Thyroid gland (tissue), 4 donors: ENCODE data around the gene RMI2. TPM values are rescaled to one million over a fixed set of nuclear protein-coding genes. Genes with fewer than 3 reads are reported as not detected.

Experiments
- DNase-seq, 2 donors: peaks; one replicate each; pipeline ENCODE4 v3.0.0-alpha.2; 2019
- H3K27ac ChIP-seq, 3 donors: fragments of 200-600 bp; sonication (generic); 1 replicate in 2 of 3; 2 replicates in 1 of 3; pipeline ENCODE4 v1.5.1; 2016 to 2019; ENCODE audit warnings: mild to moderate bottlenecking in 1 of 3, moderate library complexity in 1 of 3
- H3K27me3 ChIP-seq: fragments of 200-600 bp; sonication (generic); one replicate; pipeline ENCODE4 v1.5.1; 2019
- H3K36me3 ChIP-seq, 2 donors: fragments of 200-600 bp; sonication (generic); one replicate each; pipeline ENCODE4 v1.5.1; 2016 to 2019
- H3K4me1 ChIP-seq, 2 donors: fragments of 200-600 bp; sonication (generic); one replicate each; pipeline ENCODE4 v1.5.1; 2017 to 2019
- H3K4me3 ChIP-seq, 3 donors: fragments of 200-600 bp; sonication (generic); replicated peaks in 1 of 3; 1 replicate in 2 of 3; 2 replicates in 1 of 3; pipeline ENCODE4 v1.5.1; 2016; ENCODE audit warnings: mild to moderate bottlenecking in 1 of 3
- H3K9me3 ChIP-seq: fragments of 200-600 bp; sonication (generic); one replicate; pipeline ENCODE4 v1.5.1; 2017
- POLR2A ChIP-seq, 2 donors: fragments of 450-650 bp; IDR thresholded peaks; one replicate each; pipeline ENCODE4 v1.6.1; 2017; ENCODE audit warnings: antibody characterized with exemption in 2 of 2, mild to moderate bottlenecking in 2 of 2, moderate library complexity in 1 of 2
- WGBS, 2 donors: methylation state at CpG; one replicate each; pipeline ENCODE4 v1.1.5; 2017; 5-methylcytosine and 5-hydroxymethylcytosine counted together
- intact Hi-C: fragments of 100-400 bp; cut with DNase I; formaldehyde crosslinking; loops from one replicate; pipeline ENCODE4 v1.15.1; 2023
- total RNA-seq, 4 donors: library from RNA; depleted of rRNA; stranded (reverse); fragments of >200 nt; gene quantifications; one replicate each; pipeline ENCODE4 v1.2.3, GENCODE V29; 2016
- TF ChIP-seq, protein P1 (sequence below), 6 experiments: fragments of 200-600 bp in 3 of 6; fragments of 450-650 bp in 3 of 6; sonication (generic) in 3 of 6; IDR thresholded peaks; one replicate each; pipeline ENCODE4 v1.5.1; 2016 to 2019; ENCODE audit warnings: antibody characterized with exemption in 6 of 6, mild to moderate bottlenecking in 2 of 6, inconsistent platforms in 1 of 6, moderate library complexity in 1 of 6

RMI2 gene
- total RNA-seq, 4 donors from 2014 or later, result 2.5 to 2.8 (median 2.6) TPM; not detected in 1

DNA sequence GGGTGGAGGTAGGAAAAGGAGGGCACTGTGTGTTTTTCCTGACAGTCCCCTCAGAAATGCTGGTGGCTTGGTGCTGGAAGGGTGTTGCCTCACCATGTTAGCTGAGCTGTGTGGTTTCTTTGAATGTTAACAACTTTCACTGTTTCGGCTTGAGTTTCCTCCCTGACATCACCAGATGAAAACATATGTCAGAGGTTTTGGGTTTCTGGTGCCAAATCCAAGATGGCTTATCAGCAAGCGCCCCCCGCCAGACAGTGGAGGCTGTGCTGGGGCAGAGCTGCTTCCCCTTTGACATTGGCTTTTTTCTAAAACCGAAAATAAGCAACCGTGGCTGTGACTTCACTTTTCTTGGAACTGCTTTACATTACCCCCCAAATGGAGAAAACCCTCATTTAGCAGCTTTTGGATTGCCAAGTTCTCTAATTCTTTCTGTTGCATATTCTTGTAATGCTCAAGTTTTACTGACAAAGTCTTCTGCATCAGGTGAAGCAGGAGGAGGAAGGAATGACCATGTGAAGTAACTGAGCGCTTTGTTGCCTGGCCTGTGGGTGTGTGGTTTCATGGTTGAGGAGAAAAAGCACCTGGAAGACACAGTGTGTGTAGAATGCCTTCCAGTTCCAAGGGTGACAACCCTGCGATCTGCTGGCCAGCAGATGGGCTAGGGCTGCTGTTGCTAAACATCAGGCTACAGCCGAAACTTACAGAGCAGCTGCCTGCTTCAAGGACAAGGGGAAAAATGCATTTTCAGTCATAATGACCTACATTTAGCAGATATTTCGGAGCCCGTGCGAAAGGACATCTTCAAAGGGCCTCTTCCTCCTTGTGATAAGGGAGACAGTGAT is 9.7 kb downstream of the RMI2 start:
- H3K27ac ChIP-seq, result no peak overlapping the region
- H3K9me3 ChIP-seq, result no peaks in the 10 kb centered on the region
- TF ChIP-seq POLR2A (IDR thresholded peaks at IDR 0.05), result no peak
- TF ChIP-seq, protein P1, sequence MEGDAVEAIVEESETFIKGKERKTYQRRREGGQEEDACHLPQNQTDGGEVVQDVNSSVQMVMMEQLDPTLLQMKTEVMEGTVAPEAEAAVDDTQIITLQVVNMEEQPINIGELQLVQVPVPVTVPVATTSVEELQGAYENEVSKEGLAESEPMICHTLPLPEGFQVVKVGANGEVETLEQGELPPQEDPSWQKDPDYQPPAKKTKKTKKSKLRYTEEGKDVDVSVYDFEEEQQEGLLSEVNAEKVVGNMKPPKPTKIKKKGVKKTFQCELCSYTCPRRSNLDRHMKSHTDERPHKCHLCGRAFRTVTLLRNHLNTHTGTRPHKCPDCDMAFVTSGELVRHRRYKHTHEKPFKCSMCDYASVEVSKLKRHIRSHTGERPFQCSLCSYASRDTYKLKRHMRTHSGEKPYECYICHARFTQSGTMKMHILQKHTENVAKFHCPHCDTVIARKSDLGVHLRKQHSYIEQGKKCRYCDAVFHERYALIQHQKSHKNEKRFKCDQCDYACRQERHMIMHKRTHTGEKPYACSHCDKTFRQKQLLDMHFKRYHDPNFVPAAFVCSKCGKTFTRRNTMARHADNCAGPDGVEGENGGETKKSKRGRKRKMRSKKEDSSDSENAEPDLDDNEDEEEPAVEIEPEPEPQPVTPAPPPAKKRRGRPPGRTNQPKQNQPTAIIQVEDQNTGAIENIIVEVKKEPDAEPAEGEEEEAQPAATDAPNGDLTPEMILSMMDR (IDR thresholded peaks at IDR 0.05), result no peak
- WGBS, 2 donors, result 84 to 90% methylated on average over 11 of the region's 11 CpGs
- no peaks in the 10 kb centered on the region for H3K36me3 ChIP-seq
- H3K27me3 ChIP-seq, result no peaks in the 10 kb centered on the region
- intact Hi-C loops, result loop anchor here (5.0 kb wide), 1 partner anchor 388 kb away; no protein-coding TSS in a partner anchor
- no peak for DNase-seq
- peaks cover 3 to 20% of the 10 kb centered on the region in 2 donors for H3K4me1 ChIP-seq
- H3K4me3 ChIP-seq, result no peak overlapping the region

DNA sequence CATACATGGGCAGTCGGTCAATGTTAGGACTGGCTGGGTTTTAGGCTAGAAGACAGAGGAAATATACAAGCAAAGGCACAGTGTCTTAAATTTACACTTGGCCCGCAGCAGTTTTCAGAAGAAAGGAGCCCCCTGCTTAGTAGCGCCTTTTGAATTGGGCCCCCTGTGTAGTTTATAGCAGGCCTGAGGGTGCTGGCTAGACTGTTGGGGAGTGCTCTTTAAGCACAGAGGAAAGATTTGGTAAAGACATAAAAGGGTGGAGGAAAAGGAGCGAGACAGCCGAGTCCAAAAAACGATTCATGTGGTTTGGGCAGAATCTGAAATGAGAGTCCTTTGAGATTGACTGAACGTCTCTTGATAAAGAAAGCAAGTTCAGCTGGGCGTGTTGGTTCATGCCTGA is 10.6 kb downstream of the RMI2 start:
- WGBS, 2 donors, result 80 to 85% methylated on average over 8 of the region's 8 CpGs
- intact Hi-C loops, result loop anchor here (5.0 kb wide), 1 partner anchor 389 kb away; no protein-coding TSS in a partner anchor
- no peak overlapping the region for H3K27ac ChIP-seq
- H3K4me1 ChIP-seq, result peaks cover 0 to 16% of the 10 kb centered on the region in 2 donors
- DNase-seq, result no peak
- H3K9me3 ChIP-seq, result no peaks in the 10 kb centered on the region
- no peaks in the 10 kb centered on the region for H3K36me3 ChIP-seq
- H3K4me3 ChIP-seq, result no peak overlapping the region
- H3K27me3 ChIP-seq, result no peaks in the 10 kb centered on the region
- TF ChIP-seq, protein P1 (IDR thresholded peaks at IDR 0.05), result no peak
- TF ChIP-seq POLR2A (IDR thresholded peaks at IDR 0.05), result no peak

DNA sequence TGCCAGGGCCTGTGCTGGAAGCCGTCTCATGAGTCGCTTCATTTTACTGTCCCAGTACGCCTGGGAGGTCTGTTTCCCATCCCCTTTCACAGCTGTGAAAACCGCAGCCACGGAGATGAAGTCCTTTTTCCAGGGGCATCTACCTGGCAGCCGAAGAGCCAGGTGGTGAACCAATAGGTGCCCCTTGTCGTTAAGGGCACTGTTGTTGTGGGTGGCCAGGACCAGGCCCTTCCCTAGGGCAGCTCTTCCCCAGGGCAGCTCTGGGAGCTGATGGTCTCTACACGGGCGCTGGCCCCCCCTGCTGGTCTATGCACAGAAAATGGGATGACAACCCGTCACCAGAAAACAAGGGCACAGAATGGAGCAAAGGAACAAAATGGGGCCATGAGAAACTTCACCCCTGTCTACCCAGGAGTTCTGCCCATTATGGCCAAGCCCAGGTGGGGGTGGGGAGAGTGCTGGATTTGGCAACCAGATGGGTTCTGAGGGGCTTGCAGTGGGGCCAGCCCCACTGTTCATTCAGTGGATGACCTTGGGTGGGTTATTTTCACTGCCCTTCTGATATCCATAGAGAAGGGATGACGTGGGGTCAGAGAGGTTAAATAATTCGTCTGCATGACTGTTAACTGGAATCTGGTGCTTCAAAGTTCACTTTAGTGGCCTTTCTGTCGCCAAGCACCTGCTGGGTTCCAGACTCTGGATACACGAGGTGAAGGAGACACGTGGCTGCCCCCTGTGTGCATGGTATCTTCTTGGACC is 11.5 kb downstream of the RMI2 start:
- DNase-seq, result peak; percentile 71 to 78
- Histone ChIP-seq H3K9me3 (no peaks in the 10 kb centered on the region), H3K27ac (no peak overlapping the region), H3K4me1 (peaks cover 0 to 16% of the 10 kb centered on the region in 2 donors), H3K36me3 (no peaks in the 10 kb centered on the region), H3K4me3 (no peak overlapping the region), H3K27me3 (no peaks in the 10 kb centered on the region)
- TF ChIP-seq, protein P1 (IDR thresholded peaks at IDR 0.05), result peak; percentile 23 to 58 (median 51)
- TF ChIP-seq POLR2A (IDR thresholded peaks at IDR 0.05), result no peak
- WGBS, 2 donors, result 69 to 70% methylated on average over 15 of the region's 15 CpGs
- intact Hi-C loops, result loop anchor here (5.0 kb wide), 1 partner anchor 389 kb away; no protein-coding TSS in a partner anchor

DNA sequence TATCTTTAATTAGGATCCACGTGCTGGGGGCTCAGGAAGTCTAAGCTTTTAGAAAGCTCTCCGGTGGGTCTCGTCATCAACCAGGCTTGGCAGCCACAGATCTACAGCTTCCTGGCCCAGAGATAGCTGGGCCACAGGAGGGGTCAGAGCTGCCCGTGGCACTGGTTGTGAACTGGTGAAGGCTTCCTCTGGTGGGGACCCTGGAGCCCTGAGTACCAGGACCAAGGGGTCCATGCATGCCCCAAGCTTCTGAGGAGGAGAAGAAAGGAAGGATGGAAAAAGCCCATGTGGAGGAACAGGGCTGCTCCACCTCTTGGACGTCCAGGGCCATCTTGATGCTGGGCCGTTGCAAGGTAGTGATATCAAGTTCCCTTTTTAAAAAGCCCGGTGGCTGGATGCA is 13.3 kb downstream of the RMI2 start:
- Histone ChIP-seq H3K27me3 (no peaks in the 10 kb centered on the region), H3K9me3 (no peaks in the 10 kb centered on the region), H3K4me3 (no peak overlapping the region), H3K36me3 (no peaks in the 10 kb centered on the region), H3K27ac (no peak overlapping the region), H3K4me1 (peaks cover 0 to 16% of the 10 kb centered on the region in 2 donors)
- no peak for DNase-seq
- intact Hi-C loops, result loop anchor here (5.0 kb wide), 1 partner anchor 391 kb away; no protein-coding TSS in a partner anchor
- 86 to 92% methylated on average over 4 to 7 of the region's 7 CpGs for WGBS, 2 donors
- no peak for TF ChIP-seq POLR2A (IDR thresholded peaks at IDR 0.05)
- TF ChIP-seq, protein P1 (IDR thresholded peaks at IDR 0.05), result no peak
